Fibroblast of gingiva (primary cell): Measurements from ENCODE around the gene PTPN7.
"Not testable (repeated sequence)": the region's sequence is repeated elsewhere in the genome, so short reads cannot be mapped to it uniquely, and the experiment has no call there.

Experiments used
- DNase-seq: peaks from one replicate; pipeline ENCODE4 v3.0.0-alpha.2; 2011; ENCODE audit warnings: low read depth

The PTPN7 gene

DNA sequence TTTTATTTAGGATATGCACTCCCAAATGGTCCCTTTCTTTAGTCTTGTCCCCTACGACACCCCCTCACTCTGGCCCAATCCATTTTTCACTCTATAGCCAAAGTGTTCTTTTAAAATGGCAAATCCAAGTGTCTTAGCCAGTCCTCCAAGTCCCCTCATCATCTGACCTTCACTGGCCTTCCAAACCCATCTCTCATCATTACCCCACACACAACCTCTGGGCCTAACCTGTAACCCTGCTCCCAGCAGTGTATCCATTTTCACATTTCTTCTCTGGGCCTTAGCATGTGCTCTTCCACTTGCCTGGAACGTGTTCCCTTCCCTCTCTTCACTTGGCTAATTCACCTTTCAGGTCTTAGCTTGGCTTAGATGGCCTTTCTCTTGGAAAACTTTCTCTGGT lies 9.4 kb downstream of the PTPN7 start:
- DNase-seq = no peak

- no peak for DNase-seq
These were observed 9.8 kb downstream of the PTPN7 start for GRCh38 chr1:202150602-202151001.

GRCh38 chr1:202150187-202150586 lies 10.2 kb downstream of the PTPN7 start:
- no peak for DNase-seq

DNA sequence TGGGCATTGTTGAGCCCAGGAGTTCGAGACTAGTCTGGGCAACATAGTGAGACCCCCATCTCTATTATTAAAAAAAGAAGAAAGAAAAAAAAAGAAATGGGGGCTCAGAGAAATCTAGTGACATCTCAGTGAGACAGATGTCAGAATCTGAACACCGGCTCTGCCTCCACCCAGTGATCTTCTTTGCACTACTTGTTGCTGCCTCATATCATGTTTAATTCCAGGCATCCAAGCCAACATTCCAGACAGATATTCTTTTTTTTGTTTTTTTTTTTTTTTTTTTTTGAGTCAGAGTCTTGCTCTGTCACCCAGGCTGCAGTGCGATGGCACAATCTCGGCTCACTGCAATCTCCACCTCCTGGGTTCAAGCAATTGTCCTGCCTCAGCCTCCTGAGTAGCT lies 10.8 kb downstream of the PTPN7 start:
- peak; percentile 41 for DNase-seq

DNA sequence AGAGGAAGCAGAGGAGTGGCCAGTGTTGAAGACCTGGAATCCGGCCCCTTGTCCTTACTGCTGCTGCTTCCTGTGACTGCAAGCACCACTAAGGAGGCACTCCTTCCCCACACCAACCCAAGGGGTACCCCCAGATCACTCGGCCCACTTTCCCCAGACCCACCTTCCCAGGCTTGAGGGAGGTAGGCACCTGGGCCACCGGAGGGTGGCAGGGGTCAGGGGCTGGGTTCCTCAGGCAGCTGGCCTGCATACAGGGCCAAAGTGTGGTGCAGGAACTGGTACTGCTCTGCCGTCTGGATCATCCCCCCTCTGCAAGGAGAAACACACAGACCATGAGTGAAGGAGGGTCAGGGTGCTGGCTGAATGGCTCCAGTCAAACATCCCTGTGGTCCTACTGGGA lies 12.0 kb downstream of the PTPN7 start:
- no peak for DNase-seq

DNA sequence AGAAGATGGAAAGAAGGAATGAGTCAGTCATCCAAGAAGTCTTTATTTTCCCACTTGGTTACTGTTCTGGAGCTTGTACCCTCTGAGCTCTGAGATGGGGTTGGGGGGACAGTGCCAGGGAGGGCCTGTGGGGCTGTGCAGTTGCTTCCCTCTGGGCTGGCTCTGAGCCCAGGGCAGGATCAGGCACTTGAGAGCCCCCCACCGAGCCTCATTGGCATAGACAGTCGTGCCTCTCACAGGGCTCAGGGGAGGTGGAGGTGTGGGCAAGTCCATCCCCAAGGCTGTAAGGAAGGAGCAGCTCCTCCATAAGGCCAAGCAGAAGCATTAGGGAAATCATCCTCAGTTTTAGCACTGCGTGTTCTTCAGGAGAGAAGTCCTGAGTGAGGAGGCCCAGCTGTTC lies 13.4 kb downstream of the PTPN7 start:
- no peak for DNase-seq

GRCh38 chr1:202146279-202146678 lies 14.1 kb downstream of the PTPN7 start:
- DNase-seq = no peak

DNA sequence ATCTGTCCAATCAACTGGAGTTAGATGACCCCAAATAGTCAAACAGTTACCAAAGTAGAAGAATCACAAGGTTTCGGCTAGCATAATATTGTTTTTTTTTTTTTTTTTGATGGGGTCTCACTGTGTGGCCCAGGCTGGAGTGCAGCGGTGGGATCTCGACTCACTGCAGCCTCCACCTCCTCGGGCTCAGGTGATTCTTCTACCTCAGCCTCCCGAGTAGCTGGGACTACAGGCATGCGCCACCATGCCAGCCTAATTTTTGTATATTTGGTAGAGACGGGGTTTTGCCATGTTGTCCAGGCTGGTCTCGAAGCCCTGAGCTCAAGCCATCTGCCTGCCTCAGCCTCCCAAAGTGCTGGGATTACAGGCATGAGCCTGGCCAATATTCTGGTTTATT lies 14.7 kb downstream of the PTPN7 start:
- DNase-seq = not testable (repeated sequence)

- no peak for DNase-seq
These were observed 15.2 kb downstream of the PTPN7 start for GRCh38 chr1:202145068-202145743.

DNA sequence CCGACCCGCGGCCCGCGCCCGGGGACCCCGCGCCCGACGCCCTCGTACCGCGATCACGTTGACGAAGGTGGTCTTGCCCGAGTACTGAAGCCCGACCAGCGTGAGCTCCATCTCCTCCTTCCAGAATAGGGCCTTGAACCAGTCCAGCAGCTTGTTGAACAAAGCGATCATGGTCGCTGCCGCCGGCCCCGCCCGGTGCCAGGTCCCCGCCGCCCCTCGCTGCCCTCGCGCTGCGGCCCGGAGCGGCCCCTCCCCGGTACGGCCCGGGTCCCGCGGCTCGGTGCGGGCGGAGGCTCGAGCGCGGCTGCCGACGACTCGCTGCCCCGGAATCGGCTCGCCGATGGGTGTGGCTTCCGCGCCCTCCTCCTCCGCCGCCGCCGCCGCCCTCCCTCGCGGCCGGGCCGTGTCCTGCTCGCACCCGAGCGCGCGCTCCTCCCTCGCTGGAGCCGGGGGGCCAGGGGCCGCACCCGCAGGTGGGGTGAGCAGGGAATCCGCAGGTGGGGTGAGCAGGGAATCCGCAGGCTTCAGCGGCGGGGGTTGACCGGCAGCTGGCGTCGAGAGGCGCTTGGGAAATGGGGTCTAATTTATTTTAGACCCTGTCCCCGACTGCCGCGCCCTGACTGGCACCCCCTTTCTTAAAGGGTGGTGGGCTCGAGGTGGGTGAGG lies 15.9 kb downstream of the PTPN7 start, which contains the start of gene ARL8A:
TSS of gene ARL8A (minus strand) at position 336 of the 666 bp plus-strand sequence. CDS start at position 171, 165 bp downstream.
- DNase-seq = peak; percentile 47

- no peak for DNase-seq
These were observed 16.5 kb downstream of the PTPN7 start for GRCh38 chr1:202143768-202144401.

- no peak for DNase-seq
These were observed 17.2 kb downstream of the PTPN7 start for GRCh38 chr1:202143011-202143767.

GRCh38 chr1:202141468-202141867 lies 18.9 kb downstream of the PTPN7 start:
- not testable (repeated sequence) for DNase-seq

GRCh38 chr1:202140833-202141232 lies 19.6 kb downstream of the PTPN7 start:
- no peak for DNase-seq

GRCh38 chr1:202135221-202135721 lies 25.1 kb downstream of the PTPN7 start:
- peak; percentile 53 for DNase-seq

DNA sequence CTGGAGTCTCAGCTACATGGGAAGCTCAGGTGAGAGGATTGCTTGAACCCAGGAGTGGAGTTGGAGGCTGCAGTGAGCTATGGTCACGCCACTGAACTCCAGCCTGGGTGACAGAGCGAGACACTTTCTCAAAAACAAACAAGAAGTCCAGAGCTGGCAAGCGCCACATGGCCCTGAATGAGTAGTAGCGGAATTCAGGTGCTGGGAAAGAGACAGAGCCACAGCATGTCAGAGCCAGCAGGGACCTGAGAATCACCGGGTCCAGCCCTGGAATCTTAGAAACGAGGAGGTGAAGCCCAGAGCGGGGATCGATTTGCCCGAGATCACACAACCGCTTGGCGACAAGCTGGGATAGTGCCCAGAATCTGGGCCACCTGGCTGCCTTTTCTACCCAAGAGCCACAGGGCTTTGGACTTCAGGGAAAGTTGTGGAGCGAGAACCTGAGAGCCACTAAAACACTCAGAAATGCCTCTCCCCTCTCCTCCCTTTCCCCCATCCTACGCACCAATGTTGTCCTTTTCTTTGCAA lies 25.7 kb downstream of the PTPN7 start:
- no peak for DNase-seq

DNA sequence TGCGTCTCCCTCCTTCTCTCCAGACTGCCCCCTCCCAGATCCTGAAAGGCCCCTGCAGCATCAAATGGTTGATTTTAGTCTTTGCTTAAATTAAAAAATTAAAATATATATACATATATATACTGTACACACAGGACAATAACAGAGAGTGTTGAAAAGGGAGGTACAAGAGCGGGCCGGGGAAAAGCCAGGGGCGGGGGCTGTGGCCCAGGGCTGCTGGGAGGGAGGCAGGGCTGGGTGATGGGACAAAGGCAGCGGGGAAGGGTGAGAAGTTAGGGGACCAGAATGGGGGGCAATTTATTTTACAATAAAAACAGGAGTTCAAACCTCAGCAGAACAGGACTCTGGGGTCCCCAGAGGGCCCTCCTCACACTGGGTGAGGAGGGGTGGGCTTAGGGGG lies 26.4 kb downstream of the PTPN7 start:
- DNase-seq = no peak

- no peak for DNase-seq
These were observed 26.9 kb downstream of the PTPN7 start for GRCh38 chr1:202133496-202133895.

GRCh38 chr1:202133001-202133400 lies 27.4 kb downstream of the PTPN7 start:
- DNase-seq = peak; percentile 32

DNA sequence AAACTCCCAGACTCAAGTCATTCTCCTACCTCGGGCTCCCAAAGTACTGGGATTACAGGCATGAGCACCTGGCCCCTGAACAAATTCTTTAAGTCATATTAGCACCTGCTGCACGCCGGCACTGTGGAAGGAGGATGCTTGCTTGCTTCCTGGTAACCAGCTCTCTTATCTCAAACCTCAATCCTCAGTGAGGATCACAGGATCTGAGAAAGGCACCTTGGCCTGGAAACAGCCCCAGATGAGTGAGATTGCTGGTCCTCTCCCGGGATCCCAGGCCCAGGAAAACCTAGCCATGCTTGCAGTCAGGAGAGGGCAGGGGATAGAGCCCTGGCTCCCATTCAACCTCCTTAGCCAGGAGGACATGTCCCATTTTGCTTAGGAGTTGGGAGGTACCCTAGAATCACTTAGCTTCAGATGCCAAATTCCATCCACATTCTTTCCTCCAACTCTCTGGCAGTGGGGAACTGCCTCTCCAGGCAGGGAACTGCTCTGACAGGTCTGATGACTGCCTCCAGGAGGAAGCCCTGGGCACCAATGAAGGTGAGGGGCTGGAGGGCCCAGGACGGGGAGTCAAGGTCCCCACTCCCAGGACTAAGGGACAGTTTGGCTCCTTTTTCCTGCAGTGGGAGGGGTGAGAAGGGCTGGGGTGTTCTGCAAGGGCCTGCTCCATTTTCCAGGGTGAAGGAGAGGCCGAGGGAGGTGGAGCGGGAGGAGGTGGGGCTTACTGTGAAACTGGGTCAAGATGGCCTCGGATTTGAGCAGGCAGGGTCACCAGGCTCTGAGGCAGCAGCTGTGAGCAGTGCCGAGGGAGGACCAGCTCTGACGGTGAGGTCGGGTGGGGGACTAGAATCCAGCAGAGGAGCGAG lies 28.2 kb downstream of the PTPN7 start:
- DNase-seq = no peak
